Measurements from ENCODE around the gene HPS1. TPM values are rescaled to one million over a fixed set of nuclear protein-coding genes. Genes with fewer than 3 reads are reported as not detected.

Gene HPS1
- total RNA-seq, 1 donor from 2014 or later = 34.7 TPM

- H3K9me3 Mint-ChIP-seq (ENCODE audit: unreplicated experiment) = no peaks in the 10 kb centered on the region
- peaks cover 15% of the 10 kb centered on the region for H3K27me3 Mint-ChIP-seq (ENCODE audit: low read depth, unreplicated experiment)
- no peaks in the 10 kb centered on the region for H4K20me1 ChIP-seq (ENCODE audit: insufficient read depth, low read length)
- TF ChIP-seq EZH2 (IDR thresholded peaks at IDR 0.05; ENCODE audit: insufficient read depth, low read length) = no peak
- TF ChIP-seq CTCF (IDR thresholded peaks at IDR 0.05; ENCODE audit: insufficient read depth, low read depth, low read length) = no peak
- peaks cover 3% of the 10 kb centered on the region for H3K4me1 Mint-ChIP-seq (ENCODE audit: low read depth, unreplicated experiment)
- no peaks in the 10 kb centered on the region for H3K79me2 ChIP-seq (ENCODE audit: insufficient read depth, low read length)
- no peaks in the 10 kb centered on the region for H3K9me3 ChIP-seq (ENCODE audit: insufficient read depth, low read depth, low read length)
- H3K4me2 ChIP-seq (ENCODE audit: low read length) = peak overlapping the region; percentile 96
- peak overlapping the region; percentile 90 for H2AFZ ChIP-seq (ENCODE audit: low read depth, low read length)
- H3K27ac Mint-ChIP-seq (ENCODE audit: unreplicated experiment) = no peak overlapping the region
- peak overlapping the region; percentile 60 for H3K9ac ChIP-seq (ENCODE audit: low read length)
- H3K36me3 Mint-ChIP-seq (ENCODE audit: low read depth, unreplicated experiment) = no peaks in the 10 kb centered on the region
- DNase-seq (ENCODE audit: low read depth) (no peak), FAIRE-seq (no peak)
- no peak overlapping the region for H3K27ac ChIP-seq (ENCODE audit: low read depth, low read length)
- H3K4me1 ChIP-seq (ENCODE audit: insufficient read depth, low read length) = peaks cover 5% of the 10 kb centered on the region
- no peaks in the 10 kb centered on the region for H3K27me3 ChIP-seq (ENCODE audit: insufficient read depth, low read length)
- no peak overlapping the region for H3K4me3 Mint-ChIP-seq (ENCODE audit: unreplicated experiment)
- no peaks in the 10 kb centered on the region for H3K36me3 ChIP-seq (ENCODE audit: insufficient read depth, low read length)
- H3K4me3 ChIP-seq (ENCODE audit: insufficient read depth, low read depth, low read length) = peak overlapping the region; percentile 67
These were observed 20.2 kb upstream of the HPS1 start for GRCh38 chr10:98466861-98467505.

GRCh38 chr10:98465866-98466265, 19.1 kb upstream of the HPS1 start:
- no peak overlapping the region for H3K4me2 ChIP-seq (ENCODE audit: low read length)
- no peak overlapping the region for H2AFZ ChIP-seq (ENCODE audit: low read depth, low read length)
- no peak overlapping the region for H3K9ac ChIP-seq (ENCODE audit: low read length)
- FAIRE-seq (no peak), DNase-seq (ENCODE audit: low read depth) (no peak)
- H4K20me1 ChIP-seq (ENCODE audit: insufficient read depth, low read length) = no peaks in the 10 kb centered on the region
- no peaks in the 10 kb centered on the region for H3K79me2 ChIP-seq (ENCODE audit: insufficient read depth, low read length)
- no peaks in the 10 kb centered on the region for H3K27me3 ChIP-seq (ENCODE audit: insufficient read depth, low read length)
- no peak overlapping the region for H3K27ac ChIP-seq (ENCODE audit: low read depth, low read length)
- TF ChIP-seq CTCF (IDR thresholded peaks at IDR 0.05; ENCODE audit: insufficient read depth, low read depth, low read length) (no peak), EZH2 (IDR thresholded peaks at IDR 0.05; ENCODE audit: insufficient read depth, low read length) (no peak)
- H3K4me1 ChIP-seq (ENCODE audit: insufficient read depth, low read length) = peaks cover 16% of the 10 kb centered on the region
- Mint-ChIP-seq H3K9me3 (ENCODE audit: unreplicated experiment) (no peaks in the 10 kb centered on the region), H3K27ac (ENCODE audit: unreplicated experiment) (no peak overlapping the region), H3K36me3 (ENCODE audit: low read depth, unreplicated experiment) (no peaks in the 10 kb centered on the region), H3K27me3 (ENCODE audit: low read depth, unreplicated experiment) (peaks cover 13% of the 10 kb centered on the region), H3K4me3 (ENCODE audit: unreplicated experiment) (no peak overlapping the region), H3K4me1 (ENCODE audit: low read depth, unreplicated experiment) (peaks cover 9% of the 10 kb centered on the region)
- H3K4me3 ChIP-seq (ENCODE audit: insufficient read depth, low read depth, low read length) = no peak overlapping the region
- H3K9me3 ChIP-seq (ENCODE audit: insufficient read depth, low read depth, low read length) = no peaks in the 10 kb centered on the region
- H3K36me3 ChIP-seq (ENCODE audit: insufficient read depth, low read length) = no peaks in the 10 kb centered on the region

GRCh38 chr10:98463976-98464754, 17.4 kb upstream of the HPS1 start:
- no peak overlapping the region for H3K9ac ChIP-seq (ENCODE audit: low read length)
- Mint-ChIP-seq H3K27ac (ENCODE audit: unreplicated experiment) (no peak overlapping the region), H3K9me3 (ENCODE audit: unreplicated experiment) (no peaks in the 10 kb centered on the region), H3K27me3 (ENCODE audit: low read depth, unreplicated experiment) (peaks cover 7% of the 10 kb centered on the region), H3K4me1 (ENCODE audit: low read depth, unreplicated experiment) (peaks cover 16% of the 10 kb centered on the region), H3K36me3 (ENCODE audit: low read depth, unreplicated experiment) (no peaks in the 10 kb centered on the region), H3K4me3 (ENCODE audit: unreplicated experiment) (no peak overlapping the region)
- no peaks in the 10 kb centered on the region for H3K27me3 ChIP-seq (ENCODE audit: insufficient read depth, low read length)
- H3K4me3 ChIP-seq (ENCODE audit: insufficient read depth, low read depth, low read length) = no peak overlapping the region
- no peak for DNase-seq (ENCODE audit: low read depth)
- no peaks in the 10 kb centered on the region for H3K9me3 ChIP-seq (ENCODE audit: insufficient read depth, low read depth, low read length)
- H3K79me2 ChIP-seq (ENCODE audit: insufficient read depth, low read length) = no peaks in the 10 kb centered on the region
- H3K4me2 ChIP-seq (ENCODE audit: low read length) = no peak overlapping the region
- H3K27ac ChIP-seq (ENCODE audit: low read depth, low read length) = no peak overlapping the region
- no peaks in the 10 kb centered on the region for H4K20me1 ChIP-seq (ENCODE audit: insufficient read depth, low read length)
- no peak for FAIRE-seq
- no peaks in the 10 kb centered on the region for H3K36me3 ChIP-seq (ENCODE audit: insufficient read depth, low read length)
- no peak for TF ChIP-seq EZH2 (IDR thresholded peaks at IDR 0.05; ENCODE audit: insufficient read depth, low read length)
- TF ChIP-seq CTCF (IDR thresholded peaks at IDR 0.05; ENCODE audit: insufficient read depth, low read depth, low read length) = no peak
- no peak overlapping the region for H2AFZ ChIP-seq (ENCODE audit: low read depth, low read length)
- peaks cover 23% of the 10 kb centered on the region for H3K4me1 ChIP-seq (ENCODE audit: insufficient read depth, low read length)
